CD4-positive, CD25-positive, alpha-beta regulatory T cell (primary cell): ENCODE measurements around the gene PINLYP. TPM values are rescaled to one million over a fixed set of nuclear protein-coding genes. Genes with fewer than 3 reads are reported as not detected.
A peak's percentile ranks its signal among the peaks of the same experiment; 100 is the strongest.

Source experiments
- ATAC-seq, 2 donors: fragments of 150-1000 bp; cut with Tn5 transposase; one replicate each; pipeline ENCODE4 v1.10.0; 2021; ENCODE audit warnings: low read depth in 2 of 2, moderate number of reproducible peaks in 2 of 2, moderate library complexity in 1 of 2
- DNase-seq, 3 donors: peaks; one replicate each; pipeline versions ENCODE4 v3.0.0 to v3.0.0-alpha.2; 2012 to 2022; ENCODE audit warnings: mixed read lengths in 1 of 3
- H3K27ac ChIP-seq: one replicate; pipeline ENCODE4 v1.7.0; 2013; ENCODE audit warnings: mild to moderate bottlenecking, low read length; ENCODE audit not compliant: insufficient read depth, poor library complexity, severe bottlenecking
- H3K27me3 ChIP-seq: one replicate; pipeline ENCODE4 v1.7.0; 2013; ENCODE audit warnings: low read length; ENCODE audit not compliant: control insufficient read depth, insufficient read depth
- H3K36me3 ChIP-seq: one replicate; pipeline ENCODE4 v1.7.0; 2013; ENCODE audit warnings: mild to moderate bottlenecking, low read length, moderate library complexity; ENCODE audit not compliant: control insufficient read depth, insufficient read depth
- H3K4me1 ChIP-seq: 2 replicates; pipeline ENCODE4 v1.7.0; 2013; ENCODE audit warnings: mild to moderate bottlenecking, low read length; ENCODE audit not compliant: insufficient read depth, control insufficient read depth, poor library complexity, severe bottlenecking
- H3K4me3 ChIP-seq: one replicate; pipeline ENCODE4 v1.7.0; 2013; ENCODE audit warnings: low read depth, mild to moderate bottlenecking, low read length, moderate library complexity
- H3K9me3 ChIP-seq, 2 experiments: 1 replicate in 1 of 2; 2 replicates in 1 of 2; pipeline ENCODE4 v1.7.0; 2013; ENCODE audit warnings: low read length in 2 of 2, mild to moderate bottlenecking in 1 of 2, moderate library complexity in 1 of 2; ENCODE audit not compliant: control insufficient read depth in 2 of 2
- H3K27ac Mint-ChIP-seq, 3 donors: one replicate each; pipeline ENCODE4 v1.8.0; 2020 to 2022; ENCODE audit warnings: mild to moderate bottlenecking in 3 of 3, mixed read lengths in 3 of 3, moderate library complexity in 2 of 3
- H3K27me3 Mint-ChIP-seq: one replicate; pipeline ENCODE4 v1.8.0; 2022; ENCODE audit warnings: mild to moderate bottlenecking, mixed read lengths
- H3K36me3 Mint-ChIP-seq: one replicate; pipeline ENCODE4 v1.8.0; 2020; ENCODE audit warnings: mixed read lengths
- H3K4me1 Mint-ChIP-seq, 4 donors: one replicate each; pipeline ENCODE4 v1.8.0; 2020 to 2022; ENCODE audit warnings: mixed read lengths in 4 of 4, mild to moderate bottlenecking in 1 of 4
- H3K4me3 Mint-ChIP-seq, 4 donors: one replicate each; pipeline ENCODE4 v1.8.0; 2020 to 2022; ENCODE audit warnings: mild to moderate bottlenecking in 4 of 4, mixed read lengths in 4 of 4, moderate library complexity in 3 of 4
- H3K9me3 Mint-ChIP-seq, 7 donors: one replicate each; pipeline ENCODE4 v1.8.0; 2020 to 2022; ENCODE audit warnings: mixed read lengths in 7 of 7, mild to moderate bottlenecking in 3 of 7, moderate library complexity in 2 of 7
- polyA plus RNA-seq, 4 donors: library from polyadenylated mRNA; unstranded; fragments of 300-500 nt; fragmentation: Illumina TruSeq; gene quantifications; one replicate each; pipeline ENCODE4 v1.2.3, GENCODE V29; 2021
- total RNA-seq: library from RNA; stranded (reverse); gene quantifications from one replicate; pipeline ENCODE4 v1.2.3, GENCODE V29; 2022

Gene PINLYP
- total and polyA plus RNA-seq, 5 donors from 2014 or later: 0.42 to 1.3 (median 0.65) TPM; not detected in 1

GRCh38 chr19:43591904-43592772, 16.5 kb downstream of the PINLYP start:
- peaks cover 0 to 48% (median 21%) of the 10 kb centered on the region in 4 donors for H3K4me1 Mint-ChIP-seq
- H3K36me3 Mint-ChIP-seq: peaks cover 17% of the 10 kb centered on the region
- H3K4me1 ChIP-seq: peaks cover 34% of the 10 kb centered on the region
- H3K27me3 ChIP-seq: no peaks in the 10 kb centered on the region
- no peak for DNase-seq
- no peaks in the 10 kb centered on the region for H3K9me3 ChIP-seq
- peaks cover 8% of the 10 kb centered on the region for H3K36me3 ChIP-seq
- ATAC-seq: no peak
- H3K9me3 Mint-ChIP-seq: peaks cover 0 to 1% (median 0%) of the 10 kb centered on the region in 7 donors
- peaks cover 6% of the 10 kb centered on the region for H3K27me3 Mint-ChIP-seq
- H3K4me3 ChIP-seq: no peak overlapping the region
- no peak overlapping the region for H3K27ac ChIP-seq
- no peak overlapping the region for H3K4me3 Mint-ChIP-seq
- H3K27ac Mint-ChIP-seq: no peak overlapping the region

GRCh38 chr19:43592800-43593350, 17.3 kb downstream of the PINLYP start:
- H3K4me1 ChIP-seq: peaks cover 41% of the 10 kb centered on the region
- ATAC-seq: no peak
- peaks cover 0 to 1% (median 0%) of the 10 kb centered on the region in 7 donors for H3K9me3 Mint-ChIP-seq
- H3K9me3 ChIP-seq: no peaks in the 10 kb centered on the region
- no peak overlapping the region for H3K4me3 ChIP-seq
- H3K4me3 Mint-ChIP-seq: peak overlapping the region in 1 of 4 donors; percentile 86
- H3K36me3 Mint-ChIP-seq: peaks cover 21% of the 10 kb centered on the region
- peaks cover 8% of the 10 kb centered on the region for H3K36me3 ChIP-seq
- peaks cover 6% of the 10 kb centered on the region for H3K27me3 Mint-ChIP-seq
- no peak overlapping the region for H3K27ac ChIP-seq
- no peak for DNase-seq
- H3K4me1 Mint-ChIP-seq: peaks cover 6 to 56% (median 28%) of the 10 kb centered on the region in 4 donors
- H3K27me3 ChIP-seq: no peaks in the 10 kb centered on the region
- peak overlapping the region in 1 of 3 donors; percentile 21 for H3K27ac Mint-ChIP-seq

GRCh38 chr19:43594081-43594697, 18.6 kb downstream of the PINLYP start:
- Histone ChIP-seq H3K4me3 (peak overlapping the region; percentile 37), H3K27ac (peak overlapping the region; percentile 98), H3K9me3 (no peaks in the 10 kb centered on the region), H3K27me3 (no peaks in the 10 kb centered on the region), H3K36me3 (peaks cover 12% of the 10 kb centered on the region), H3K4me1 (peaks cover 43% of the 10 kb centered on the region)
- peaks cover 0 to 1% (median 0%) of the 10 kb centered on the region in 7 donors for H3K9me3 Mint-ChIP-seq
- H3K4me1 Mint-ChIP-seq: peaks cover 7 to 67% (median 37%) of the 10 kb centered on the region in 4 donors
- peaks cover 23% of the 10 kb centered on the region for H3K36me3 Mint-ChIP-seq
- H3K27ac Mint-ChIP-seq: peak overlapping the region; percentile 56 to 99 (median 81)
- DNase-seq (no peak), ATAC-seq (no peak)
- H3K4me3 Mint-ChIP-seq: peak overlapping the region in 3 of 4 donors; percentile 80 to 97 (median 95)
- peaks cover 6% of the 10 kb centered on the region for H3K27me3 Mint-ChIP-seq

DNA sequence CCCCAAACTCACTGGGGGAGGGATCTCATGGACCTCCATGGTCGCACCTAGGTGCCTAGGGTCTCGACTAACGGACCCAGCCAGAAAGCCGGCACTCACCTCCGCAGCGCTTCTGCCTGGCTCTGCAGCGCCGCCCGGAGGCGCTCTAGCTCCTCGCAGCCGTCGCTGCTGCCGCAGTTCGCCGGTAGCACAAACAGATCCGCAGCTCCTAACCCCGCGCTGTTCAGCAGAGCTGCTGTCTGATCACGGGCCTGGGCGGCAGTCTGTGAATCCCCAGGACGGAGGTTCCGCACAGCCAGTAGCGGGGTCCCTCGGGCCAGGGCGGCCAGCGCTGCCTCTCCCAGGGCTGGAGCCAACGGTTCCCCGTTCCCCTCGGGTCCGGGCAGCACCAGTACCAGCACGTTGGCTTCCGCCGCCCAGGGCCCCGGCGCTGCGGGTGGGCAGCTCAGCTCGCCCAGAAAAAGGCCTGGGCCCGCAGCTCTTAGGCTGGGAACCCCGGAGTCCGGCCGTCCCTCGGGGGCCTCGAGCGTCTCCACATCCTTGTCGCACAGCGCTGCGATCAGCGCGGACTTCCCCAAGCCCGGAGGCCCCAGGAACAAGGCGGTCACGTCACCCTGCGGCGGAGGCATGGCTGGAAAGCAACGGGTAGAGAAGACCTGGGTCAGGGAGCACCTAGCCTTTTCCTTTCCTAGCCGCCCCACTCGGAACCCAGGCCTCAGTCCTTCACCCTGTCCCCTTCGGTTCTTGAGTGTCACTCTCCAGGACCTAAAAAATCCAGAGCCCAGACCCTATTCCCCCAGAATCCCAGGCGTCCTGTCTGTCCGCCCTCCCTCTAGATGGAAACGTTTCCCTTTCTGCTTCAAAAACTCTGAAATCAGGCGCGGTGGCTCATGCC, 19.4 kb downstream of the PINLYP start:
- Mint-ChIP-seq H3K36me3 (peaks cover 21% of the 10 kb centered on the region), H3K4me3 (peak overlapping the region; percentile 94 to 97 (median 96)), H3K4me1 (peaks cover 7 to 67% (median 36%) of the 10 kb centered on the region in 4 donors), H3K27ac (peak overlapping the region; percentile 80 to 100 (median 99)), H3K27me3 (peaks cover 6% of the 10 kb centered on the region), H3K9me3 (peaks cover 0 to 1% (median 0%) of the 10 kb centered on the region in 7 donors)
- no peaks in the 10 kb centered on the region for H3K27me3 ChIP-seq
- ATAC-seq: peak; percentile 57 to 68
- DNase-seq: peak; percentile 58 to 88 (median 79)
- peak overlapping the region; percentile 98 for H3K27ac ChIP-seq
- peak overlapping the region; percentile 83 for H3K4me3 ChIP-seq
- peaks cover 43% of the 10 kb centered on the region for H3K4me1 ChIP-seq
- peaks cover 18% of the 10 kb centered on the region for H3K36me3 ChIP-seq
- no peaks in the 10 kb centered on the region for H3K9me3 ChIP-seq

DNA sequence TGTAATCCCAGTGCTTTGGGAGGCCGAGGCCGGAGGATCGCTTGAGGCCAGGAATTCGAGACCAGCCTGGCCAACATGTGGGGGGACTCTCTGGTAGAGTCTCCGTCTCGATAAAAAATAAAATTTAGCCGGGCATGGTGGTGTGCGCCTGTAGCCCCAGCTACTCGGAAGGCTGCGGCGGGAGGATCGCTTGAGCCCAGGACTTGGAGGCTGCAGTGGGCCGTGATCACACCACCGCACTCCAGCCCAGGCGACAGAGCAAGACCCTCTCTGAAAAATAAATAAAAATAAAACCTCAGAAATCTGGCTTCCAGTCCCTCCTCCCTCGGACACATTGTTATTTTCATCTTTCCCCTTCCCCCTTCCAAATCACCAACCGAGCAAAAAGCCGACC, 20.0 kb downstream of the PINLYP start:
- Histone ChIP-seq H3K4me3 (peak overlapping the region; percentile 83), H3K4me1 (peaks cover 43% of the 10 kb centered on the region), H3K27me3 (no peaks in the 10 kb centered on the region), H3K27ac (peak overlapping the region; percentile 98), H3K9me3 (no peaks in the 10 kb centered on the region), H3K36me3 (peaks cover 19% of the 10 kb centered on the region)
- DNase-seq (no peak), ATAC-seq (peak; percentile 3 to 7)
- peak overlapping the region; percentile 99 to 100 (median 100) for H3K27ac Mint-ChIP-seq
- peaks cover 7 to 62% (median 35%) of the 10 kb centered on the region in 4 donors for H3K4me1 Mint-ChIP-seq
- peaks cover 0 to 1% (median 0%) of the 10 kb centered on the region in 7 donors for H3K9me3 Mint-ChIP-seq
- H3K27me3 Mint-ChIP-seq: peaks cover 6% of the 10 kb centered on the region
- H3K4me3 Mint-ChIP-seq: peak overlapping the region; percentile 94 to 97 (median 96)
- H3K36me3 Mint-ChIP-seq: peaks cover 18% of the 10 kb centered on the region

- DNase-seq (peak; percentile 99 to 100 (median 99)), ATAC-seq (peak; percentile 75 to 77)
- H3K27me3 ChIP-seq: no peaks in the 10 kb centered on the region
- H3K36me3 ChIP-seq: peaks cover 25% of the 10 kb centered on the region
- H3K4me1 ChIP-seq: peaks cover 43% of the 10 kb centered on the region
- H3K27ac ChIP-seq: peak within 1 kb of the TSS; percentile 98
- peak within 1 kb of the TSS; percentile 91 for H3K4me3 ChIP-seq
- Mint-ChIP-seq H3K27ac (peak within 1 kb of the TSS; percentile 99 to 100 (median 100)), H3K4me1 (peaks cover 7 to 59% (median 34%) of the 10 kb centered on the region in 4 donors), H3K36me3 (peaks cover 14% of the 10 kb centered on the region), H3K27me3 (peaks cover 6% of the 10 kb centered on the region), H3K9me3 (peaks cover 0 to 1% (median 0%) of the 10 kb centered on the region in 7 donors), H3K4me3 (peak within 1 kb of the TSS; percentile 94 to 97 (median 96))
- no peaks in the 10 kb centered on the region for H3K9me3 ChIP-seq
Observed at GRCh38 chr19:43595999-43596841, 20.6 kb downstream of the PINLYP start, which contains the start of the genes IRGQ and ZNF576. Gene IRGQ, minus strand, starts transcription at chr19:43596134. Its CDS starts 796 bp downstream, at chr19:43595338. Gene ZNF576, plus strand, starts transcription at chr19:43596595. Its CDS starts 514 bp downstream, at chr19:43597109.
